Fibroblast of lung (primary cell): ENCODE results near the gene TEX2.

Experiments
- CTCF ChIP-seq, 2 donors: IDR thresholded peaks in 1 of 2; conservative IDR thresholded peaks in 1 of 2; 1 replicate in 1 of 2; 2 replicates in 1 of 2; pipeline ENCODE4 v1.5.1; 2011 to 2012; ENCODE audit warnings: low read length in 2 of 2, control low read depth in 1 of 2, inconsistent platforms in 1 of 2, low read depth in 1 of 2, mild to moderate bottlenecking in 1 of 2
- EZH2 ChIP-seq: IDR thresholded peaks from 2 replicates; pipeline ENCODE4 v1.5.1; 2012; ENCODE audit warnings: low read length, control low read depth, mild to moderate bottlenecking; ENCODE audit errors: missing control alignments

GRCh38 chr17:64146418-64147109 lies 116.5 kb downstream of the TEX2 start:
- no peak for TF ChIP-seq CTCF (conservative IDR thresholded peaks at IDR 0.05 in 1 of 2, IDR thresholded peaks at IDR 0.05 in 1 of 2; ENCODE audit: low read depth in 1 of 2, low read length in 2 of 2)
- TF ChIP-seq EZH2: no peak
